HUDEP-2 (cell line): ENCODE measurements around the gene FOXL2.

Experiments
- DNase-seq, 76 experiments: peaks; one replicate each; lab custom pipeline; 2025; ENCODE audit not compliant: unreplicated experiment in 76 of 76; lab: John Stamatoyannopoulos, UW

FOXL2 gene

DNA sequence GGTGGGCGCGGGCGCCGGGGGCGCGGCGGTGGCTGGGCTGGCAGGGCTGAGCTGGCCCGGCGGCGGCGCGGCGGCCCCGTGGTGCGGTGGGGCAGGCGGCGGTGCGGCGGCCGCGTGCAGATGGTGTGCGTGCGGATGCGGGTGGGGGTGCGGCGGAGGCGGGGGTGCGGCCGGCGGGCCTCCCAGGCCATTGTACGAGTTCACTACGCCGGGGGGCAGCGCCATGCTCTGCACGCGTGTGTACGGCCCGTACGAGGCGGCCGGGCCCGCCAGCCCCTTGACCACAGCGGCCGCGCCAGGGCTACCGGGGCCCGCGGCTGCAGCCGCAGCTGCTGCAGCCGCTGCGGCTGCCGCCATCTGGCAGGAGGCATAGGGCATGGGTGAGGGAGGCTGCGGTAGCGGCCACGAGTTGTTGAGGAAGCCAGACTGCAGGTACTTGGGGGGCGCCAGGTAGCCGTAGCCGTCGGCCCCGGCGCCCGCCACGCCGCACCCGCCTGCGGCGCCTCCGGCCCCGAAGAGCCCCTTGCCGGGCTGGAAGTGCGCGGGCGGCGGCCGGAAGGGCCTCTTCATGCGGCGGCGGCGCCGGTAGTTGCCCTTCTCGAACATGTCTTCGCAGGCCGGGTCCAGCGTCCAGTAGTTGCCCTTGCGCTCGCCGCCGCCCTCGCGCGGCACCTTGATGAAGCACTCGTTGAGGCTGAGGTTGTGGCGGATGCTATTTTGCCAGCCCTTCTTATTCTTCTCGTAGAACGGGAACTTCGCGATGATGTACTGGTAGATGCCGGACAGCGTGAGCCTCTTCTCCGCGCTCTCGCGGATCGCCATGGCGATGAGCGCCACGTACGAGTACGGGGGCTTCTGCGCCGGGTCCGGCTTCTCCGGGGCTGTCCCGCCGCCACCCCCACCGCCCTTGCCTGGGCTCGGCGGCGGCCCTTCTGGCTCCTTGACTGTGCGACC is 951 bp downstream of the FOXL2 start:
- DNase-seq: peak in 12 of 76 experiments; percentile 9 to 33 (median 18)

- DNase-seq: peak in 5 of 76 experiments; percentile 15 to 28 (median 21)
Measured at GRCh38 chr3:138944929-138945708, 1.8 kb downstream of the FOXL2 start.

GRCh38 chr3:138944654-138944928 is 2.3 kb downstream of the FOXL2 start:
- no peak for DNase-seq

DNA sequence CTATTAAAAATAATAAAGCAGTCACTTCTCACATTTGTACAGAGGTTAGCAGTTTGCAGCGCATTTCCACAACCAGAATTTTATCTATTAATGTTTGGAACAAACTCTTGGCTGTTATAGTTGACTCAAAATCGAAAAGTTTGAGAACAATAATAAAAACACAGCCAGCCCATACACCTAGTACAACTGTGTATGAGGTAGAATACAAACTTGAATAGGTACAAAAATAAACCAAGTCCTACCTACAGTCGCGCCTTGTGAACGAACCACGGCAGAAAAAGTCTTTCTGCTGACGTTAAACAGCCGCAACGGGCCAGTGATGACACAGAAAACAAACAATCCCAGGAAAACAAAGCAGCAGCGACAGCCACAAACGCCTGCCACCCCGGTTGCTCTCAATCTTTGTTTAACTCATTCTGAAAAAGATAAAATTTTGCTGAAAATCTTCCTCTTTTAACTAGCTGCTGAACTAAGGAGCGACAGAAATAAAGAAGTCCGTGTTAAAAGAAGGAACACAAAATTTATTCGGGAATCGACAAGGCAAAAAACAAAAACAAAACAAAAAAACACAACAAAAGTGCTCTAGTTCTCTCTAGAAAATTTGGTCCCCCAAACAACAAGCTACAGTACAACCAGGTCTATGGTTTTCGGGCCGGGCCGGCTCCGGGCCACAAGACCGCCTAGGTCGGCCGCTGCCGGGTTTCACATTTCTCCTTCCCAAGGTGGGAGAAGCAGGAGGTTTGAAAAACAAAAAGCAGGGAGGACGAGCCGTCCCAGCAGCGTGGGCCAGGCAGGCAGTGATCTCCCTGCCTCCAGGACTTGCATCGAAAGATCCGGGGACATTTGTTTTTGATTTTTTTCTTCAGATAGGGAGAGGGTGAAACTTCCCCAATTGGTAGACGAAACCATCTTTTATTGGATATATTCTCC is 2.9 kb downstream of the FOXL2 start:
- DNase-seq: no peak

- DNase-seq: no peak
Measured at GRCh38 chr3:138942861-138943623, 3.9 kb downstream of the FOXL2 start.

GRCh38 chr3:138942271-138942670 is 4.7 kb downstream of the FOXL2 start:
- DNase-seq: no peak

DNA sequence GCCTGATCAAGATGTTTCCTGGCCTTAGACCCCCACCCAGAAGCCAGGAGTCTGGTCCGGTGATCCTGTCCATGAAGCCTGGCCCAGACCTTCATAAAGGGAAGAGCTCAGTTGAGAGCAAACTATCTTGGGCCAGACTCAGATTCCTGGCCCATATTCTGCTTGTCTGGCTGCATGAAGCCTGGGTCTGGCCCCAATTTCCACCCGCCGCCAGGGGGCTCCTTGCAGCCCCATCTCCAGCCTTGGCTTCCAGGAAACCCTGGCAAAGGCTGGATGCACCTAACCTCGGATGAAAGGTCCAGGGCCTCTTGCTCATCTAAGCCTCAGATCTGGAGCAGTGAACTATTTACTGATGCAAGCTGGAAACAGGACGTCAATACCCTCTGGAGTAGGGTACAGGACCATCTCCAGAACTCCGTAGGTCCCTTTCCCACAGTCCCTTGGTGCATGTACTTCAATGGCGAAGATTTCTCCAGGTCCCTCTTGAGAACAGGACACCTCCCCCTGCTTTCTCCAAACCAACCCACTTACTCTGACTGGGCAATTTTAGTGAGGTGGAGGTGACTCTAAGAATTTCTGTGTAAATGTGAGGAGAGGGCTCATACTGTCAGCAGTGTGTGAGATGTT is 5.6 kb downstream of the FOXL2 start:
- peak in 49 of 76 experiments; percentile 2 to 58 (median 35) for DNase-seq

- DNase-seq: no peak
Measured at GRCh38 chr3:138940446-138940845, 6.5 kb downstream of the FOXL2 start.

DNA sequence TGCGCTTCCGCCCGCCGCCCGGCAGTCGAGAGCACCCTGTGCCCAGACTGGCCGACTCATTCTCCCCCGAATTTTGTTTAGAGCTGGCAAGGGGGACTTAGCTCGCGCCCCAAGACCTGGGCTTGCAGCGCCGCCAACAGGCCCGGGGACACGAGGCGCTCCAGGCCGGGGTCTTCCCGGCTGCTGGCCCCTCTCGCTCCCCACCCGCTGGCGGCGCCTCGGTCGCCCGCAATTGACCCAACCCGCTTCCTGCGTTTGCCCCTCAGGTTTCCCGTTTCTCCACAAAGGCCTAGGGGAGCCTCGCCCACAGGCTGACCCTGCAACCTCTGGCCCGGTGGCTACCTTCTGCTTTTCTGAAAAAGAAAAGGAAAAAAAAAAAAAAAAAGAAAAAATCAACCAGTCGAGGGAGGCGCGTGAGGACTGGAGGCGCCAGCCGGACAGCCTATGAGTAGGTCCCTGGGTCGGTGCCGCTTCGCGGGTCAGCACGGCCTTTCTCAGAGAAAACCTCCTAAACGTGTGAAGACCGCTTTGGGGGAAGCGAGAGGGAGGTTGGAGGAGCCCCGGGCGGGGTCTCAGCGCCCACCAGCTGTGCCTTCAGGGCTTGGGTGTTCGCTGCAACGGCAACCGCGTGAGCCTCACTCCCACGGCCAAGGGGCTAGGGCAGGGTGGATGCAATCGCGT is 7.2 kb downstream of the FOXL2 start:
- no peak for DNase-seq

DNA sequence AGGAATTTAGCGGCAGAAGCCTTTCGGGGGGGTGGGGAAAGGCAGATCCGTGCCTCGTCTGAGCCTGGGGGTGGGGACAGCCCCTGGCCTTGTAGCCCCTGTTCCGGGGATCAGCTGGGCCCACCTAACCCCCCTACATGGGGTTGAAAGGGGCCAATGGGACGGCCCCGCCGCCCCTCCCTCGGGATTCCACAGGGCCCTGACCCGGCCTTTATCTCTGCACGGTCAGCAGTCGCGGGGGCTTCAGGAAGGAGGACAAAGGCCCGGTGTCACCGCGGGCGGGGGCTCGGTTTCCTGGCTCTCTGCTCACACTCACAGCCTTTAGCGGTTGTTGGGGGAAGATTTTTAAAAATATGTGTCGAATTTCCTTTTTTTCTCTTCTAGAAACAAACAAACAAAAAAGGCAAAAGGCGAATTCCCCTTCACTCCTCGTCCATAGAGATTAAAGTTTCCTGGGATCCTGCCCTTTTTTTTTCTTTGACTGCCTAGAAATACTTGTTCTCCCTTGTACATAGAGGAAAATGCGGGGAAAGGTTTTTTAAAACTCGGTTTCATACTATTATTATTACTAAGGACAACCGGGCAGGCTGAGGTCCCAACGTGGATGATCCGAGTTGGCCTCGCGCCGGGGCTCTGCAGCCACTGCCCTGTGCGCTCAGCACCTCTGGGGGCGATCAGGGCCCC is 7.9 kb downstream of the FOXL2 start:
- DNase-seq: no peak

DNA sequence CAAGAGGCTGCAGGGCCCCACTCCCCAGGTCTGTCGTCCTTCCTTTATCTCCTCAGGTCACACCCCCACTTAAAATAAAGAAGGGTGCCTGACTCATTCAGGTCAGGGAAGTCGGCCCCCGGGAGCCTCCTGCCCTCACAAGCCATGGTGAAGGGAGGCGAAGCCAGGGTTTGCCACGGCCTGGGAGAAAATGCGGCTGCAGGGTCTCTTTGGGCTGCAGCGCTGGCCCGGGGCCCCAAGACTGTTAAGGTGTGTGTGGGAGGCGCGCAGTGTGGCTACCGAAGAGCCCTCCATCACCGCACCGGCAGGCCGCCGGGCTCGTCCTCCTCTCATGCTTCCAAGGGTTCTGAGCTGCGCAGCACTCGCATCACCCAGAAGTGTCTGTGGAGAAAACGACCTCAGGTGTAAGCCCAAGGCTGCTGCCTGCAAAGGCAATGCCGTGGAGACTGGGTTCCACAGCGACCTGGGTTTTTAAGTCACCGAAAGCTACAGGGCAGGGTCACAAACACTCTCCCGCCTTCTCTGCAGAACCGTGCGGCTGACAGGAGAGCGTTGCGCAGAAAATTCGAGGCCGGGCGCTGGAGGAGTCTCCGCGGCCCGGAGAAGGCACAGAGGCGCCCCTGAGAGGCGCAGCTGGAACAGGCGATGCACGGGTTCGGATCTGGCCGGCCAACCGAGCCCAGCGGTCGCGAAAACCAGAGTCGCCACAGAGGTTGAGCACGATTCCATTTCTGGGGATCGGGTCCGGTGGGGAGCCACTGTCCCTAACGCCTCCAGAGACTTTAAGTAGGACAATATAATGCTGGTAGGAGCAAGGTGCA is 8.7 kb downstream of the FOXL2 start:
- peak in 1 of 76 experiments; percentile 40 for DNase-seq

GRCh38 chr3:138937690-138938055 is 9.3 kb downstream of the FOXL2 start:
- no peak for DNase-seq

DNA sequence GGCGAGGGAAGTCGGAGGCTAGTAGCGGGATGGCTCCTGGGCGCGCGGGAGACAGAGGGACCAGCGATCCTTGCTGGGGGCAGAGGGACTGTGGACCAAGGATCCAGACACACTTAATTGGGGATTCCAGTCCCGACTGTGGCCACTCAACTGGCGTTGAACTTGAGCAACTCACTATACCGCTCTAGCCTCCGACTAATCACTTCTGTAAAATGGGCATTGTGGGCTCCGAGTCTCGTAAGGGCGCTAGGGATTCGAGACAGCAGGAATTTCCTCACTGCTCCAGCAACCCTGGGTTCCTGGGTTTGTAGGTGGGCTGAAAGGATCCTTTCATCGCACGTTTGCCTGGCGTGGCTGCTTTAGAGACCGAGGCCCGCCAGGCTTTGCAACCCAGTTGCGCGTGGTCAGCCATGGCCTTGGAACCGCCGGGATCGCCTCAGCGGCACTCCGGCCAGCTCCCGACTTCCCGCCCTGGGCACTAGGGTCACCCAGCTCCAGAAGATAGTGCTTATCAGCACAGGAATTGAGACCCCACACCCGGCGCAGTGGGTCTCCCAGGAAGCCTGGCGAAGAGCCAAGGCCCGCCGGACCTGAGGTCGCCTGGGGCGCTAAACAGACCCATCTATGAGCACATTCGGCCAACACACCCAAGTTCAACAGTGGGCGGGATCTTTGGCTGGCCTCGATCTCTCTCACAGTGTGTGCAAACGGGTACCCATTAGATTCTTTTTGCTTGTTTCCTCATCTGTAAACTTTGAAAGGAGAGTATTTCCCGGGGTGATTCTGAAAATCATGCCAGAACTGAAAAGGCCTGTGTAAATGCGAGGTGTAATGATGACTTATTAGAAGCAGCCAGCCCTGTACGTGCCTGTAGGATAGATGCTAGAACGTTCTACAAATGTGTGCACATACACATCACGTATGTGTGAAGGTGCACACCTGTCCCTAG is 9.9 kb downstream of the FOXL2 start:
- DNase-seq: no peak

DNA sequence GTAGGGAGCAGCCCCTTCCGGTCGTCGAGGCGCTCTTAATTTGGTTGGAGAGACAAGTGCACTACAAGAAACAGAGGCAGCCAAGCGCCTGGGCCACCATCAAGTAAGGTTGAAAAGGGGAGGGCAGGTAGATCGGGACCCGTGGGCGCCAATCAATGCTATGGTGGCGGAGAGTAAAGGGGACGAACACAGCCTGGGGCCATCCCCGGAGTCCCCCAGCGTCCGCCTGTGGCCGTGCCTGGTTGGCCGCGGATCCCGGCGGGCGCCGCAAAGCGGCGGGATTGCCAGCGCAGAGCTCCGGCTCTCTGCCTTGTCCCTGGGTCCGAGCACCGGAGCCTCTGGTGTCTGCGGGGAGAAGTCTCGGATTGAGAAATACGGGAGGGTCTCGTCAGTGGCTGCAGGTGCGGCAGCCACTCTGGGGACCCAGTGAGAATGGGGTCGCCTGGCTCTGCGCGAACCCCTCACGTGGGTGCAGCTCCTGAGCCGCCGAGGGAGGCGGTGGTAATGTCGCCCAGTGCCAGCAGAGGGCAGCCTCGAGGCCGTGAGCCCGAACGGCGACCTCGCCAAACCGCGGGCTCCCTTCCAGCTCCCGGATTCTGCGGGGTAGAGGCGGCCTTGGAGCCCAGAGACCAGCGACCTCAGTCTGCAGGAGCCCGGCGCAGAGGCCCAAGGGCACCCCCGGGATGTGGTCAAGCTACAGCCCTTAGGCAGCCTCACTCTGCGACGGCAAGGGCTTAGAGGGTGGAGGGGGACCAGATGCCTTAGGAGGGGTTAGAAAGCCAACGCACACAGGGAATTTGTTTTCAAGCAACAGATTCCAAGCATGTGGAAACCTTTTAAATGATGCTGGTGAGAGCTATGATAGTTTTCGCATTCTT is 10.8 kb downstream of the FOXL2 start:
- DNase-seq: peak in 68 of 76 experiments; percentile 1 to 86 (median 50)

DNA sequence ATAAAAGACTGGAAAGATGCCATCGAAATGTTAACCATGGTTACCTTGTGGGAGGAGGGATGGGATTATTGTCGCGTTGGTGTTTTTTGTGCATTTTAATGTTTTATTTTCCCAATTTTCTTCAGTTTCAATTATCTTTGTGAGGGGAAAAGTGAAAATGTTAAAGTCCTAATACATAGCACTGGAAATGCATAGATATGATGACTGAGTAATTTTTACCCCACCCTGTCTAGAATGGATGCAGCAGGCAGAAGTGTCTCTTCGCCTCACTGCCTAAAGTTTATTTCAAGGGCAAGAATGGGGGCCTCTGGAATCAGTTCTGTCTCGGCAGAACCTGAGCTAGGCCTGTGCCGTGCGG is 11.5 kb downstream of the FOXL2 start:
- no peak for DNase-seq
